K562 (cell line): ENCODE data around the gene UFC1. TPM values are rescaled to one million over a fixed set of nuclear protein-coding genes. Genes with fewer than 3 reads are reported as not detected.
A peak's percentile ranks its signal among the peaks of the same experiment; 100 is the strongest.

Experiments
- ATF4 ChIP-seq: fragments of 450-650 bp; formaldehyde crosslinking; IDR thresholded peaks from 2 replicates; pipeline ENCODE4 v1.4.0; 2022; ENCODE audit warnings: mild to moderate bottlenecking, moderate library complexity
- BCOR ChIP-seq: fragments of 450-650 bp; IDR thresholded peaks from 2 replicates; pipeline ENCODE4 v1.6.1; 2016
- CCAR2 ChIP-seq: fragments of 200-400 bp; formaldehyde crosslinking; IDR thresholded peaks from 2 replicates; pipeline ENCODE4 v1.6.1; 2017; ENCODE audit warnings: mild to moderate bottlenecking, low read depth, low read length
- HMGN3 ChIP-seq: IDR thresholded peaks from 2 replicates; pipeline ENCODE4 v1.6.1; 2011; ENCODE audit warnings: borderline replicate concordance, low read depth, mild to moderate bottlenecking, mixed read lengths, low read length; ENCODE audit not compliant: insufficient read length; ENCODE audit errors: extremely low read depth
- IRF1 ChIP-seq: sonication (generic); formaldehyde crosslinking; IDR thresholded peaks from 2 replicates; pipeline ENCODE4 v1.8.0; 2022; ENCODE audit warnings: missing genetic modification reagents, mild to moderate bottlenecking, borderline replicate concordance
- KLF16 ChIP-seq: IDR thresholded peaks from 2 replicates; pipeline ENCODE4 v1.6.1; 2016; ENCODE audit warnings: antibody characterized with exemption
- MCM7 ChIP-seq, 2 experiments: fragments of 450-650 bp; IDR thresholded peaks; 2 replicates each; pipeline ENCODE4 v1.6.1; 2016 to 2018
- OTX1 ChIP-seq: fragments of 450-650 bp; formaldehyde crosslinking; IDR thresholded peaks from 2 replicates; pipeline ENCODE4 v1.4.0; 2022; ENCODE audit warnings: mild to moderate bottlenecking
- PCBP2 ChIP-seq: fragments of 200-400 bp; formaldehyde crosslinking; IDR thresholded peaks from 2 replicates; pipeline ENCODE4 v1.6.1; 2018; ENCODE audit warnings: low read length, low read depth, mild to moderate bottlenecking, moderate library complexity; ENCODE audit not compliant: poor library complexity, severe bottlenecking
- RFX1 ChIP-seq: fragments of 450-650 bp; IDR thresholded peaks from 2 replicates; pipeline ENCODE4 v1.6.1; 2016; ENCODE audit warnings: mild to moderate bottlenecking, moderate library complexity
- STAT6 ChIP-seq: sonication (generic); formaldehyde crosslinking; IDR thresholded peaks from 2 replicates; pipeline ENCODE4 v1.8.1; 2023; ENCODE audit warnings: mild to moderate bottlenecking, missing genetic modification reagents
- TAF7 ChIP-seq: fragments of 450-650 bp; IDR thresholded peaks from 2 replicates; pipeline ENCODE4 v1.6.1; 2016; ENCODE audit warnings: missing genetic modification characterization, missing compliant biosample characterization
- TCF15 ChIP-seq: fragments of 250-450 bp; sonication (Bioruptor Pico); IDR thresholded peaks from 2 replicates; pipeline ENCODE4 v1.8.0; 2022; ENCODE audit warnings: moderate library complexity, mild to moderate bottlenecking, inconsistent platforms
- UBTF ChIP-seq, 2 experiments: IDR thresholded peaks; 2 replicates each; pipeline ENCODE4 v1.6.1; 2012; ENCODE audit warnings: improper control_type of control experiment in 2 of 2, low read depth in 2 of 2, low read length in 2 of 2, borderline replicate concordance in 1 of 2
- ZNF165 ChIP-seq: fragments of 250-450 bp; sonication (Bioruptor Pico); IDR thresholded peaks from 2 replicates; pipeline ENCODE4 v1.4.0; 2020; ENCODE audit warnings: borderline replicate concordance
- ZNF398 ChIP-seq: fragments of 250-450 bp; sonication (Bioruptor Pico); IDR thresholded peaks from 2 replicates; pipeline ENCODE4 v1.8.0; 2021; ENCODE audit warnings: moderate library complexity, mild to moderate bottlenecking, inconsistent platforms
- ZNF778 ChIP-seq: fragments of 450-650 bp; formaldehyde crosslinking; IDR thresholded peaks from 2 replicates; pipeline ENCODE4 v1.4.0; 2020; ENCODE audit warnings: mild to moderate bottlenecking, moderate library complexity
- polyA plus RNA-seq, 8 experiments: library from polyadenylated mRNA; depleted of rRNA in 4 of 8; stranded (reverse) in 5 of 8; unstranded in 3 of 8; fragments of >200 nt; fragmentation: Nextera tagmentation in 2 of 8; fragmentation: Illumina TruSeq in 1 of 8; extraction: Ambion mirVana in 2 of 8; extraction: Trizol in 1 of 8; gene quantifications; 2 replicates each; pipeline versions ENCODE4 v1.2.1 to v1.2.3, GENCODE V29; 2011 to 2014; ENCODE audit warnings: inconsistent platforms in 1 of 8, missing spikeins in 1 of 8
- total RNA-seq, 7 experiments: library from RNA; depleted of rRNA in 6 of 7; stranded (reverse); fragments of >200 nt in 6 of 7; fragmentation: Illumina TruSeq in 2 of 7; extraction: Trizol in 2 of 7; gene quantifications; 2 replicates each; pipeline versions ENCODE4 v1.2.1 to v1.2.3, GENCODE V29; 2011 to 2021; ENCODE audit warnings: low replicate concordance in 1 of 7

Gene UFC1
- total and polyA plus RNA-seq, 9 of the 15 experiments (the other 6 are each of a cell fraction or from before 2014, with no cell fraction given), result 92.8 to 220 (median 161) TPM

- TF ChIP-seq UBTF (IDR thresholded peaks at IDR 0.05; ENCODE audit: borderline replicate concordance in 1 of 2, low read depth in 2 of 2, low read length in 2 of 2) (peak; percentile 15 to 26; a peak in 1 of 4 replicates), HMGN3 (peak; percentile 71), IRF1 (no peak), PCBP2 (no peak), RFX1 (no peak), ATF4 (no peak), MCM7 (IDR thresholded peaks at IDR 0.05) (no peak), KLF16 (no peak), ZNF778 (CRISPR knock-in tag) (no peak), OTX1 (CRISPR knock-in tag) (0 out of 2 replicates have a peak, but pooled peaks have one; percentile 44), TAF7 (tag) (no peak), BCOR (no peak; the same call in 1 of the 2 replicates), ZNF165 (no peak), TCF15 (CRISPR knock-in tag) (no peak), ZNF398 (CRISPR knock-in tag) (no peak), STAT6 (CRISPR knock-in tag) (peak; percentile 72; the same call in 1 of the 2 replicates), CCAR2 (no peak)
Observed at GRCh38 chr1:161132410-161133219, 21.2 kb upstream of the UFC1 start, which contains the start of gene DEDD (continued).
